Pancreas (tissue), 10 donors: ENCODE measurements around the gene CELF4. TPM values are rescaled to one million over a fixed set of nuclear protein-coding genes. Genes with fewer than 3 reads are reported as not detected.

Experiments
- ATAC-seq, 4 donors: fragments of 200-7000 bp; cut with Tn5 transposase; one replicate each; pipeline versions ENCODE4 v1.8.0 to v1.9.1; 2020; ENCODE audit warnings: mild to moderate bottlenecking in 4 of 4, moderate library complexity in 4 of 4
- DNase-seq, 6 donors: peaks; one replicate each; pipeline ENCODE4 v3.0.0-alpha.2; 2020
- FAIRE-seq: peaks from 2 replicates; lab custom pipeline; 2012; peaks lifted over from hg19 to GRCh38; lab: Jason Lieb, UNC
- H3K27ac ChIP-seq, 4 donors: fragments of 200-600 bp; sonication (generic); 1 replicate in 3 of 4; 2 replicates in 1 of 4; pipeline versions ENCODE4 v1.5.0 to v1.8.0; 2020
- H3K27me3 ChIP-seq, 4 donors: fragments of 200-600 bp; one replicate each; pipeline ENCODE4 v1.8.0; 2021
- H3K36me3 ChIP-seq, 3 donors: fragments of 200-600 bp; sonication (generic) in 1 of 3; one replicate each; pipeline versions ENCODE4 v1.5.0 to v1.8.0; 2020 to 2021
- H3K4me1 ChIP-seq, 3 donors: fragments of 200-600 bp; one replicate each; pipeline ENCODE4 v1.8.0; 2021
- H3K4me3 ChIP-seq, 4 donors: fragments of 200-600 bp; sonication (generic) in 2 of 4; one replicate each; pipeline versions ENCODE4 v1.5.0 to v1.8.0; 2020 to 2021
- H3K9me3 ChIP-seq, 4 donors: fragments of 200-600 bp; one replicate each; pipeline ENCODE4 v1.8.0; 2021
- WGBS, 2 donors: extraction: QIAGEN DNeasy Blood & Tissue Kit; methylation state at CpG; one replicate each; pipeline ENCODE4 v1.1.7; 2013; 5-methylcytosine and 5-hydroxymethylcytosine counted together
- intact Hi-C, 3 donors: fragments of 100-400 bp; cut with DNase I; formaldehyde crosslinking; loops; one replicate each; pipeline versions ENCODE4 v1.11.1 to v1.14.2; 2022
- polyA plus RNA-seq, 2 donors: library from polyadenylated mRNA; stranded (reverse); fragments of 200-250 nt; gene quantifications; one replicate each; pipeline ENCODE4 v1.2.3, GENCODE V29; 2013
- total RNA-seq, 6 donors: library from RNA; stranded (reverse); fragmentation: NEBNext Ultra II Directional in 4 of 6; extraction: Animal tissue kit (Norgen Biotek cat#: 25700) in 4 of 6; gene quantifications; one replicate each; pipeline versions ENCODE4 v1.2.1 to v1.2.4, GENCODE V29; 2021 to 2023
- TF ChIP-seq, protein P1 (sequence below), 4 donors: fragments of 200-600 bp; sonication (generic) in 3 of 4; IDR thresholded peaks; one replicate each; pipeline versions ENCODE4 v1.5.0 to v1.8.0; 2021; ENCODE audit warnings: antibody characterized with exemption in 4 of 4
- donor health status: healthy with polysubstance abuse.
- donor health status: DM: no; HTN: no; CAD: no; lungs with moderate emphysema.
- donor health status: DM: no; HTN: no; CAD: no.
- donor health status: control.
- donor health status: control.
- donor health status: Bipolar disorder and iron deficiency.
- donor health status: DM: yes; HTN: yes; CAD: no.
- donor health status: DM: no; HTN: no; CAD: no.
- donor health status: DM: no; HTN: no; CAD: no.
- donor health status: DM: yes; HTN: yes; CAD: no.

The CELF4 gene
- total and polyA plus RNA-seq, 8 donors: 1.0 to 10.0 (median 2.8) TPM

DNA sequence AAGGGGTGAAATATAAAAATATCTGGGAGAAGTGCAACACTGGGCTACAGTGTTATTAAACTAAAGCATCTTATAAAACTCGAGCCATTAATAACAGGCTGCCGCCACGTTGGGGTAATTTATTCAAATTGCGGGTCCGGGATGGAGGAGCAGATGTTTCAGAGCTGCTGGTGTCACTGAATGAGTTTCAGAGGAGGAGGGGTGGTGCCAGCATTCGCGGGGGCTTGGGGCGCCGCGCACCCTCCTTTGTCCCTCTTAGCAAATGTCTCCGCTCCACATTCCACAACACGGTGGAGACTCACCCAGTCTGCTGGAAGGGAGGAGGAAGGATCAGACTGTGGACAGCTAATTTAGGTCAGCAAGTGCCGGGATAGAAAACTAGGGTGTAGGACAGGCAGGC, 260.5 kb downstream of the CELF4 start:
- Histone ChIP-seq H3K36me3 (no peaks in the 10 kb centered on the region), H3K9me3 (no peaks in the 10 kb centered on the region), H3K4me1 (no peaks in the 10 kb centered on the region), H3K27me3 (no peaks in the 10 kb centered on the region), H3K4me3 (no peak overlapping the region), H3K27ac (no peak overlapping the region)
- intact Hi-C loops: no loop called here
- WGBS, 2 donors: 65 to 70% methylated on average over 13 of the region's 13 CpGs
- DNase-seq (no peak), FAIRE-seq (no peak), ATAC-seq (no peak)
- TF ChIP-seq, protein P1, sequence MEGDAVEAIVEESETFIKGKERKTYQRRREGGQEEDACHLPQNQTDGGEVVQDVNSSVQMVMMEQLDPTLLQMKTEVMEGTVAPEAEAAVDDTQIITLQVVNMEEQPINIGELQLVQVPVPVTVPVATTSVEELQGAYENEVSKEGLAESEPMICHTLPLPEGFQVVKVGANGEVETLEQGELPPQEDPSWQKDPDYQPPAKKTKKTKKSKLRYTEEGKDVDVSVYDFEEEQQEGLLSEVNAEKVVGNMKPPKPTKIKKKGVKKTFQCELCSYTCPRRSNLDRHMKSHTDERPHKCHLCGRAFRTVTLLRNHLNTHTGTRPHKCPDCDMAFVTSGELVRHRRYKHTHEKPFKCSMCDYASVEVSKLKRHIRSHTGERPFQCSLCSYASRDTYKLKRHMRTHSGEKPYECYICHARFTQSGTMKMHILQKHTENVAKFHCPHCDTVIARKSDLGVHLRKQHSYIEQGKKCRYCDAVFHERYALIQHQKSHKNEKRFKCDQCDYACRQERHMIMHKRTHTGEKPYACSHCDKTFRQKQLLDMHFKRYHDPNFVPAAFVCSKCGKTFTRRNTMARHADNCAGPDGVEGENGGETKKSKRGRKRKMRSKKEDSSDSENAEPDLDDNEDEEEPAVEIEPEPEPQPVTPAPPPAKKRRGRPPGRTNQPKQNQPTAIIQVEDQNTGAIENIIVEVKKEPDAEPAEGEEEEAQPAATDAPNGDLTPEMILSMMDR (IDR thresholded peaks at IDR 0.05): no peak

DNA sequence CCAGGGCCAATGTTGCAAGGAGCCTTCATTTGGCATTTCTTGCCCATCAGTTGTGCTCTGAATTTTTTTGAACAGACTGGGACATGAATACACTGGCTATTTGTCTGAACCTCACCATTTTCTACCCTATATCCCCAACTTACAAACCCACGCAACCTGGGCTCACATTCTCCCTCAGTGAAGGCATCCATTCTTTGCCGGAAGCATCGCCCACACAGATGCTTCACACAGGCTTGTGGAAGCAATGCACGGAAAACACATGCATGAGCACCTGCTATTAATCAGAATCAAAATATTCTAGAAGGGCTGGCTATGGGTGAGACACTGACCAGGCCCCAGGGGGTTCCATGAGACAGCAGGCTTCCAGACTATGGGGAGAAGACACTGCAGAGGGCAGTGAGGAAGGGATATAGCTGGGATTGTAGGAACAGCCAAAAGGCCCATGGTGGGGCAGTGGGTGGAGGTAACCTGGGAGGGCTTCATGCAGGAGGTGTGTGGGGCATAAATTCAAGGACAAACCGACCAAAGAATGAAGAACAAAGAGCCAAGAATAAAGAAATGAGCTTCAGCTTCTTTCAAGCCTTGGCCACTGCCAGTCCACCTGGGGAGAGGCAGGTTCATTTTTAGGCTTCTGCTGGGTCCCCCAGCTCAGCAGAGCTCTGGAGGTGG, 261.5 kb downstream of the CELF4 start:
- H3K36me3 ChIP-seq: no peaks in the 10 kb centered on the region
- ATAC-seq: no peak
- no peak for DNase-seq
- H3K4me1 ChIP-seq: peaks cover 2 to 5% (median 3%) of the 10 kb centered on the region in 3 donors
- TF ChIP-seq, protein P1 (IDR thresholded peaks at IDR 0.05): no peak
- intact Hi-C loops: no loop called here
- no peak overlapping the region for H3K27ac ChIP-seq
- no peak for FAIRE-seq
- no peak overlapping the region for H3K4me3 ChIP-seq
- 75 to 91% methylated on average over 5 of the region's 5 CpGs for WGBS, 2 donors
- no peaks in the 10 kb centered on the region for H3K27me3 ChIP-seq
- no peaks in the 10 kb centered on the region for H3K9me3 ChIP-seq

DNA sequence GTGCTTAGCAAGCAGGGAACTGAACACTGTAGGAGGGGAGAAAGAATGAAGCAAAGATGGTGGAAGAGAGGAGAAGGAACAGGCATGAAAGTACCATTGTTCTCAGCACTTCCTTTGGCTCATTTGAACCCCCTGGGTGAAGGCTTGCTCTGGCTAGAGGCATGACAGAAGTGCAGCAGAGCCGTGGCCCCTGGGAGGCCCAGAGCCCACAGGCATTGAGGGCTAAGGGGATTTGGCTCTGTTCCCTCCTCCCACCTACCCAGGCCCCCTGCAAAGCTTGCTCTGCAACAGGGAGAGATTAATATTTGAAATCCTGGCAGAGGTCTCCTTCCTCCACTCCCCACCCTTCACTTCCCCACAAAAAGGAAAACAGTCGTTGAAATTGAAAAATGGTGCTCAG, 262.6 kb downstream of the CELF4 start:
- intact Hi-C loops: no loop called here
- FAIRE-seq (no peak), ATAC-seq (no peak), DNase-seq (no peak)
- TF ChIP-seq, protein P1 (IDR thresholded peaks at IDR 0.05): no peak
- no peak overlapping the region for H3K4me3 ChIP-seq
- no peaks in the 10 kb centered on the region for H3K9me3 ChIP-seq
- H3K27me3 ChIP-seq: no peaks in the 10 kb centered on the region
- no peaks in the 10 kb centered on the region for H3K36me3 ChIP-seq
- H3K4me1 ChIP-seq: peaks cover 6 to 10% (median 7%) of the 10 kb centered on the region in 3 donors
- 28 to 30% methylated on average over 2 of the region's 2 CpGs for WGBS, 2 donors
- H3K27ac ChIP-seq: no peak overlapping the region

DNA sequence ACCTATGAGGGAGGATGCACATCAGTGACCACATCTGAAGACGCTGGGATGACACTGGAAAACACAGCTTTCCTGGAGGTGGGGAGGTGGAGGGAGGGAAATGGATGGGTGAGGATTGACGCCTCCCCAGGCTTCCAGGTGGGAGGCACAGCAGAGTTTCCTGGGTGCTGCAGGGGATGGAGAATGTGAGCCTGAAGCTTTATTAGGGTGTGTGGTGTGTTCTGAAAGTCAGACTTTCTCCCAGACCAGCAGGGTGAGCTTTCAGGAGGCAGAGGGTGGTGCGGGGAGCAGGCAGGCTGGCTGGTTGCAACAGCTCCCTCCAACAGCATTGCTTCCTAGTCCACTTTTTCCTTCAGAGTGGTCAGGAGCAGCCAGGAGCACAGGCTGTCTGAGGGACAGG, 263.1 kb downstream of the CELF4 start:
- no peak for DNase-seq
- TF ChIP-seq, protein P1 (IDR thresholded peaks at IDR 0.05): no peak
- intact Hi-C loops: no loop called here

More for the DNA sequence above, 263.1 kb downstream of the CELF4 start:
- no peak for FAIRE-seq
- Histone ChIP-seq H3K27me3 (no peaks in the 10 kb centered on the region), H3K36me3 (no peaks in the 10 kb centered on the region), H3K4me3 (no peak overlapping the region), H3K9me3 (no peaks in the 10 kb centered on the region), H3K4me1 (peaks cover 6 to 10% (median 7%) of the 10 kb centered on the region in 3 donors), H3K27ac (no peak overlapping the region)
- WGBS, 2 donors: 73 to 88% methylated on average over 3 of the region's 3 CpGs
- no peak for ATAC-seq
